GM13977 (cell line): ENCODE data around the gene ABCA2.
"Not testable (repeated sequence)": the region's sequence is repeated elsewhere in the genome, so short reads cannot be mapped to it uniquely, and the experiment has no call there.

Experiments used
- DNase-seq: peaks from one replicate; pipeline ENCODE4 v3.0.0; 2012; ENCODE audit warnings: low spot score
- CTCF ChIP-seq: IDR thresholded peaks from 2 replicates; pipeline ENCODE4 v1.5.1; 2012; ENCODE audit warnings: mild to moderate bottlenecking, control low read depth; ENCODE audit not compliant: insufficient read depth; ENCODE audit errors: extremely low read depth, missing control alignments
- in situ Hi-C: fragments of 300-500 bp; cut with MboI; formaldehyde crosslinking; loops from one replicate; pipeline ENCODE4 v1.12.0; 2022; ENCODE audit warnings: low sequenced_read_pairs, low pct_unique_long_range_greater_than_20kb, mixed read lengths, inconsistent platforms; ENCODE audit not compliant: unreplicated experiment

The ABCA2 gene

GRCh38 chr9:137063311-137064026 is 35.4 kb upstream of the ABCA2 start:
- TF ChIP-seq CTCF, result no peak

DNA sequence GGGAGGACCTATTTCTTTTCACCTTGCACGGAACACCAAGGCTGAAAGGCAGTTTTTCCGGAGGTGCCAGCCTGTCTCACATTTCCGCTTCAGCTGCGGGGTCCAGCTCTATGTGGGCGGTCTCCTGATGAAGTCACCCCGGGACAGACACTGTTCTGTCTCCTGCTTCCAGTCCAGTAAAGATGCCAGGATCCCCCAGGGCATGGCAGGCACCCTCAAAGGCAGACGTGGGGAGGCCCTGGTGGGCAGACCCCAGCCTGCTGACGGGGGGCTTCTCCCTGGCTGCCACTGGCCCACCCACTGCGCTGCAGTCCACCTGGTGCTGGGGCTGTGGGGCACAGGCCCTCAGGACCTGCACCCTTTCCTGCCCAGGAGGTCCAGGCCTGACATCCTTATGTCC is 34.8 kb upstream of the ABCA2 start:
- DNase-seq, in situ Hi-C loops: not testable (repeated sequence)

More at GRCh38 chr9:137063311-137064026, 35.4 kb upstream of the ABCA2 start:
- in situ Hi-C loops, result no loop called here
- DNase-seq, result no peak

DNA sequence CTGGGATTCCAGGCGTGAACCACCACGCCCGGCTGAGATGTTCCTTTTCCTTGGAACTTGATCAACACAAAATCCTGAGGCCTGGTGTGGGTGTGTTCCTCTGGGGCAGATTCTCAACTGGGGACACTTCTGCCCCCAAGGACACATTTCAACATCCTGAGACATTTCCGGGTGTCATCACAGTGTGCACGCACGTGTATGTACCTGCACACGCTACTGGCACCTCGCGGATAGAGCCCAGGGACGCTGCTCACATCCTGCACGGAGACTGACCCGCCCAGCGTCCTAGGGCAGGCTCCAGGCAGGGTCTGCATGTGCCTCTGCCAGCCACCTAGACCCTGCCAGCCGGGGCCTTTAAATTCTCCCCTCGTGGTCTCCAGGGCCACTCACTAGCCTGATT is 34.3 kb upstream of the ABCA2 start:
- in situ Hi-C loops, result no loop called here
- TF ChIP-seq CTCF, result no peak
- DNase-seq, result no peak

DNA sequence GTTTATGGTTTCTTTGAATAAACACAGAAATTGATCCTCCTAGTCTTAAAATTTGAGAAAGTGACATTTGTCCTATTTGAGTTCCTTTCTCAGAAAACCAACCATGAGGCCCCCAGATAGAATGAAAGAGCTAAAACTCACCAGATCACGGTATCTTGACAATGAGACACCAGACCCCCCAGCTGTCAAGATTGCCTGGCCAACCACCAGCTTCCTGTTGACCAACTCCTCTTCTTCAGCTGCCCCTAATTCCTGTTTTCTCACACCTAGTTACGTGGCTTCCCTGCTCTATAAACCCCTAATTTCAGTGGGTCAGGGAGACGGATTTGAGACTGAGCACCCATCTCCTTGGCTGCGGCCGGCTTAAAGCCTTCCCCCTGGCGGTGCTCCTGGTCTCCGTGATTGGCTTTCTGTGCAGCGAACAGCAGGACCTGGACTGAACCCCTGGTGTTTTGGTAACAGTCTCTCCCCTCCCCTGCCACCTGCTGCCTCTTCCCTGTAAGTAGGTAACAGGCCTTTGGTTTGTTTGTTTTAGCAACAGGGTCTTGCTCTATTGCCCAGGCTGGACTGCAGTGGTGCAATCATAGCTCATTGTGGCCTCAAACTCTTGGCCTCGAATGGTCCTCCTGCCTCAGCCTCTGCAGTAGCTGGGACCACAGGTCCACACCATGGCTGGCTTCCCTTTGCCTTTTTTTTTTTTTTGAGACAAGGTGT is 30.6 kb upstream of the ABCA2 start:
- in situ Hi-C loops, result no loop called here
- no peak for TF ChIP-seq CTCF
- DNase-seq, result no peak

GRCh38 chr9:137057545-137057944 is 29.5 kb upstream of the ABCA2 start:
- TF ChIP-seq CTCF, result no peak
- DNase-seq, result no peak
- in situ Hi-C loops, result no loop called here

- TF ChIP-seq CTCF, result no peak
- in situ Hi-C loops, result no loop called here
- DNase-seq, result no peak
These were observed 28.8 kb upstream of the ABCA2 start for GRCh38 chr9:137056739-137057415.
